HG03060 (cell line): ENCODE data around the gene SIX4.

Source experiments
- ATAC-seq: cut with Tn5 transposase; IDR thresholded peaks from one replicate; pipeline ENCODE4 v1.9.1; 2021; ENCODE audit warnings: low read depth, moderate number of reproducible peaks; ENCODE audit not compliant: unreplicated experiment

SIX4 gene

DNA sequence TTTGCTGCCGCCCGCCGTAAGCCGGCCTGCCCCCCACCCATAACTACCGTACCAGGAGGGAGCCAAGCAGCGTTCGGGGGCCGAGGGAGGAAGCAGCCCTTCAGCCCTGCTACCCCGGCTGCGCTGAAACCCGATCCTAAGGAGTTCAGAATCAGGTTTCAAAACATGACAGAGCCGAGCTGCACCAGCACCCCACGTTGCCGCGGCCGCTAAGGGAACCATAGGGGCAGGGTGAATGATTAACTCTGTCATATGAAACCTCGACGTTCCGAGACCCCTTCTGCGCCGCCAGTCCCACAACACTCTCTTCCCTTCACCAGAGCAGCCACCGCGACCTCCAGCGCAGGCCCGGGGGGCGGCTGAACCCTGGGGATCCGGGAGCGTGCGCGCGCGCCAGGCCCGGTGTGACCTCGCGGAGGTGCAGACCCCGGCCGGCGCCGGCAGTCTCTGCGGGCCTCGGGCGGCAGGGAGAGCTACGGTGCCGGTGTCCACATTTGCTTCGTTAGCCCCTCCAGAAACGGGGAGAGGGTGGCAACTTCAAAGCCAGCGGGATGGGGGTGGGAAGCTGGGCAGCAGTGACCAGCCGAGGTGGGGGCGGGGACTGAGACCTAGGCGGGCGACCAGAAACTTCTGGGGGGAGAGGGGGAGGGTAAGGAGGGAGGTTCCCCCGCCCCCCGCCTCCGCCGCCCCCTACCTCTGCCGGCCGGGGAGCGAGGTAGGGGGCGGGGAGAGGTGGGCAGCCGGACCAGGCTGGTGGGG, 1.6 kb downstream of the SIX4 start:
- ATAC-seq, result no peak

GRCh38 chr14:60722107-60722356, 2.1 kb downstream of the SIX4 start:
- no peak for ATAC-seq

DNA sequence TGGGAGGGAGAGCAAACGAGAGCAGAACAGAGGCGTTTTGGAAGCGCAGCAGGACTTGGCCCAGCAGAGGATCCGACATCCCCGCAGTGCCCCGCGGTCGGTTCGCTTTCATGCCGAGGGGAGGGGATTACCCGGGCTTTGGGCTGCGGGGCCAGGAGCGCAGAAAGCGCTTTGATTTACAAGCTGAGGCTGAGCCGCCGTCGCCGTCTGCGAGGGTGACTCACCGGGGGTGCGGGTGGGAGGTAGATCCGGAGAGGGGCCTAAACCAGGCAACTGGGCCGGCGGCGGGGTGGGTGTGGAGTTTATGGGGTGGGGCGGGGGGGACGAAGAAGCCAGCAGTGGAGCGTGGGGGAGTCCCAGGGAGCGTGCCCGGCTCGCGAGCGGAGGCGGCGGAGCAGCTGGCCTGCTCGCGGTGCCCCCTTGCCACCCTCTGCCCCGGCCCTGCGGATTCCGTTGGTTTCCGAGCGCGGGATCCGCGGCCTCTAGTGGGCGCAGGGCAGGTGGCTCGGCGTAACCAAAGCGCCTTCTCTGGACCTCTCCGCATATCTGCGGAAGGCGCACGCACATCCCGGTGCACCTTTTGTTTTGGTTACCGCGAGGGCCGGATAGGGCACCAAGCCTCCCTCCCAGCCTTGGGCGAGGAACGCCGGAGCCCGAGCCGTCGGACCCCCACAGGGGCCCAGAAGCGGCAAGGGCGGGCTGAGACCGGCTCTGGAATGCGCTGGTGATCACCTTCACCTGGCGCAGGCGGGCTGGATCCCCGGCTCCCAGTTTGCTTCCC, 2.6 kb downstream of the SIX4 start:
- no peak for ATAC-seq

DNA sequence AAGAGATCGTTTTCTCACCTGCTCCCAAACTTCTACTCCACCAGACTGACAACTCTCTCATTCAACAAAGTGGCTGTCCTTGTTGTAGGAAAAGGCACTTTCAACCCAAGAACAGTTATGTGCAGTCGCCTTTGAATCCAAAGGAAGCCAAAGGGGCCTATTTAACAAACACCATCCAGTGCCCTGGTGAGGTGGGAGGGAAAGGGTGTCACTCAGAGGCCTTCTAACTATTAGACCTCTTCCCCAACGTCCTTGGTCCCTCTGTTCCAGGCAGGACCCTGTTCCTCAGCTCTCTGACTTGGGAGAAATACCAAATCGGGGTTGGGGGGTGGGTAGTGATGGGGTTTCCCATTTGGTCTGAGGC, 3.2 kb downstream of the SIX4 start:
- ATAC-seq, result no peak

- ATAC-seq, result no peak
These were observed 3.8 kb downstream of the SIX4 start for GRCh38 chr14:60720391-60720790.

GRCh38 chr14:60713513-60713912, 10.6 kb downstream of the SIX4 start:
- no peak for ATAC-seq

GRCh38 chr14:60710494-60710893, 13.7 kb downstream of the SIX4 start:
- ATAC-seq, result no peak

- ATAC-seq, result no peak
These were observed 16.3 kb downstream of the SIX4 start for GRCh38 chr14:60707858-60708257.

- no peak for ATAC-seq
These were observed 19.1 kb downstream of the SIX4 start for GRCh38 chr14:60705100-60705499.

DNA sequence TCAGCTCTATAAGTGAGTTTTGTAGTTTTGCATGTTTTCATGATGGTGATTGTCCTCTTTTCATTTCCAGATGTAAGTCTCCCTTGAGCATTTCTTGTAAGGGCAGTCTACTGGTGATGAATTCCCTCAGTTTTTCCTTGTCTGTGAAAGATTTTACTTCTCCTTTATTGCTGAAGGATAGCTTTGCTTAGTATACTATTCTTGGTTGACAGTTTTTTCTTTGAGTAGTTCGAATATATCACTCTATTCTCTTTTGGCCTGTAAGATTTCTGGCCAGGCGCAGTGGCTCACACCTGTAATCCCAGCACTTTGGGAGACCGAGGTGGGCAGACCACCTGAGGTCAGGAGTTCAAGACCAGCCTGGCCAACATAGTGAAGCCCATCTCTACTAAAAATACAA, 23.6 kb downstream of the SIX4 start:
- ATAC-seq, result no peak

DNA sequence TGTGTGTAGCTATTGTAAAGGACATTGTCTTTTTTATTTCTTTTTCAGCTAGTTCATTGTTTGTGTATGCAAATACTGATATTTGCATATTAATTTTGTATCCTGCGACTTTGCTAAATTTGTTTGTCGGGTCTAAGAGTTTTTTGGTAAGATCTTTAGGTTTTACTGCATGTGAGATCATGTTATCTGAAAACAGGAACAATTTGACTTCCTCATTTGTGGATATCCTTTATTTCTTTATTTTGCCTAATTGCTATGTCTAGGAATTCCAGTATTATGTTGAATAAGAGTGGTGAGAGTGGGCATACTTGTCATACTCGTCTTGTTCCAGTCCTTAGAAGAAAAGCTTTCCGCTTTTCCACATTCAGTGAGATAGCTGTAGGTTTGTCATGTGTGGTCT, 28.8 kb downstream of the SIX4 start:
- no peak for ATAC-seq

- ATAC-seq, result no peak
These were observed 32.6 kb downstream of the SIX4 start for GRCh38 chr14:60691383-60692113.

GRCh38 chr14:60686865-60687264, 37.3 kb downstream of the SIX4 start:
- no peak for ATAC-seq

GRCh38 chr14:60684203-60684602, 39.9 kb downstream of the SIX4 start:
- ATAC-seq, result no peak

- no peak for ATAC-seq
These were observed 42.9 kb downstream of the SIX4 start for GRCh38 chr14:60681271-60681670.

DNA sequence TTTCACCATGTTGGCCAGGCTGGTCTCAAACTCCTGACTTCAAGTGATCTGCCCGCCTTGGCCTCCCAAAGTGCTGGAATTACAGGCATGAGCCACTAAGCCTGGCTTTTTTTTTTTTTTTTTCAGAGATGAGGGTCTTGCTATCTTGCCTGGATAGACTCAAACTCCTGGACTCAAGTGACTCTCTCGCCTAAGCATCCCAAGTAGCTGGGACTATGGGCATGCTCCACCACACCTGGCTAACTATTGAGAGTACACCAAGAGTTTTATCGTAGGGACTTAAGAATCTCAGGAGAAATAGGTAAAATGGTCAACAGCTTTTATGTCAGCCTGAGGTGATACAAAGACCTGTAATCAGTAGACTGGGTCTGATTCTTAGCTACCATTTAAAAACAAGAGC, 43.6 kb downstream of the SIX4 start:
- ATAC-seq, result no peak

GRCh38 chr14:60679566-60680258, 44.4 kb downstream of the SIX4 start:
- no peak for ATAC-seq

DNA sequence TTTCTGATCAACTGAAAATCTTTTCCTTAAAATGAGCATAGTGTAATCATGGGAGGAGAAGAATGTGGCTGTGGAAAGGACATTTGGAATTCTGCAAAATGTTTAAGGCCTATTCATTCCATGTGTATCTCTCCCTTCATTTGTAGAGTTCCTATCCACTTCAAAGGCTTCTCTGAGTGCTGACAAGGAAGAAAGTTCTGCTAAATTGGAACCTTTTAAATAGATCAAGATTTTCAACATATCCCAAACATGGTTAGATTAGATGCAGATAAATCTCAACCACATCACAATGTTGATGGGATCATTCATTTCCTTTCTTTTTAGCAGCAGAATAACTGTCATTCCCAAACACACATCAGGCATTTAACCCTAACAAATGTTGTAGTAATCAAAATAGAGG, 46.5 kb downstream of the SIX4 start:
- no peak for ATAC-seq

- no peak for ATAC-seq
These were observed 53.2 kb downstream of the SIX4 start for GRCh38 chr14:60670989-60671388.

DNA sequence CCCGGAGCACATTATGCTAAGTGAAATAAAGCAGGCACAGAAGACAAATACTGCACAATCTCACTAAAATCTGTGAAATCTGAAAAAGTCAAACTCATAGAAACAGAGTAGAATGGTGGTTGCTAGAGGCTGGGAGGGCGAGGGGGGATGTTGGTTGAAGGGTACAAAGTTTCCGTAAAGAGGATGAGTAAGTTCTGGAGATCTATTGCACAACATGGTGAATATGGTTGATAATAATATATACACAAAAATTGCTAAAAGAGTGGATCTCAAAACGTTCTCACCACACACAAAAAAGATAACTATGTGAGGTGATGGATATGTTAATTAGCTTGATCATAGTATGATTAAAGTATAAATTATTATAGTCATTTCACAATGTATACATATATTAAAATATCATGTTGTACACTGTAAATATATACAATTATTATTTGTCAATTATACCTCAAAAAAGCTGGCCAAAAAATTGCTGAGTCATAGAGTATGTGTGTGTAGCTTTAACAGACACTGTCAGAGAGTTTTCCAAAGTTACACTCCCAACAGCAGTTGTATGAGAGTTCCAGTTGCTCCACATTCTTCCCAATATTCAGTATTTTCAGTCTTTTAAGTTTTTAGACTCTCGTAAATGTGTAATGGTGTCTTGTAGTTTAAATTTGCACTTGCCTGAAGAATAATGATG, 55.6 kb downstream of the SIX4 start:
- no peak for ATAC-seq

GRCh38 chr14:60665177-60665550, 59.0 kb downstream of the SIX4 start:
- no peak for ATAC-seq
